SH-SY5Y (cell line): ENCODE results near the gene FAM174C.

Source experiments
- GATA2 ChIP-seq: IDR thresholded peaks from 2 replicates; pipeline ENCODE4 v1.6.1; 2011; ENCODE audit warnings: mild to moderate bottlenecking, low read depth, low read length
- GATA3 ChIP-seq: IDR thresholded peaks from 2 replicates; pipeline ENCODE4 v1.6.1; 2011; ENCODE audit warnings: low read depth, mild to moderate bottlenecking, low read length, moderate library complexity

FAM174C gene

GRCh38 chr19:1327125-1327524, 51.8 kb downstream of the FAM174C start:
- TF ChIP-seq GATA3 = no peak
- no peak for TF ChIP-seq GATA2
